ENCODE results near the gene NANOS2.

Gene NANOS2

DNA sequence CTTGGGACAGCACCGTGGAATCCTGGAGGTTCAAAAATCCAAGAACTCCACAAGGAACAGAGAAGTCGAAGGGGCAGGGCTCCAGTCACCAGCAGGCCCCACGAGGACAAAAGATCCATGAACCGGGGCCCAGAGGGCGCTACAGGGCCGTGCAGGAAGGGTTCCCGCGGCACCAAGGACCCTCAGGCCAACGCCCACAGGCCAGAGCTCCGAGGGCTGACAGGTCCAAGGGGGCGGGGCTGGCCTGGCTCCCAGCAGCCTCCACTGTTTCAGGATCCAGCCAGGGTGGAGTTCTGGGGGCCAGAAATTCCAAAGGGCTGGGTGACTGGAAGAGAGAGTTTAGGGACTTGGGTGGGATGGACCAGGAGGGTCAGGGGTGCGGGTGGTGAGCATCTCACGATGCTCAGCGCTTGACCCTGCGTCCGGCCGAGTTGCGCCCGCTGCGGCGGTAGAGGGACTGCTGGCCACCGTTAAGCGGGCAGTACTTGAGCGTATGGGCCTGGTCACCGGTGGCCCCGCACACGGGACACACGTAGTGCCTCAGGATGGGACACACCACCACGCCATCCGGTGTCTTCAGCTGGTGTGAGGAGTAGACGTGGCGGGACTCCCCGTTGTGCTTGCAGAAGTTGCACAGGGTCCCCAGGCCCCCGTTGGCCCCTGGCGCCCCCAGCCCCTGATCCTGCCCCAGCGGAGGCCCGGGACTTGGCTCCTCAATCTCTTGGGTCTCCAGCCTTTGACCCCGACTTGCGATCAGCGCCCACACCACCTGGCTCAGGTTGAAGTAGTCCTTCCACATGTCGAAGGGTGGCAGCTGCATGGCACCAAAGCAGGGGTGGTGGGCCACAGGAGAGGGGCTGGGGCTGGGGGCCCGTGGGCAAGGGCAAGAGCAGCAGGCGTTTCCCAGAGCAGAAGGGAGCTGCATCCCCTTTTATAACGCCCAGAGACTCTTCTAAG, at the start of gene NANOS2:
NANOS2 (minus strand) TSS at position 905 of the 957 bp plus-strand sequence; CDS start at position 820, 85 bp downstream.
- H3K9ac ChIP-seq (ENCODE audit: low read depth in 1 of 2, low read length in 2 of 2), result no peak within 1 kb of the TSS
- peaks cover 0 to 3% of the 10 kb centered on the region in 2 donors for H3K27me3 ChIP-seq (ENCODE audit: control insufficient read depth in 2 of 2, insufficient read depth in 2 of 2, low read length in 2 of 2)

DNA sequence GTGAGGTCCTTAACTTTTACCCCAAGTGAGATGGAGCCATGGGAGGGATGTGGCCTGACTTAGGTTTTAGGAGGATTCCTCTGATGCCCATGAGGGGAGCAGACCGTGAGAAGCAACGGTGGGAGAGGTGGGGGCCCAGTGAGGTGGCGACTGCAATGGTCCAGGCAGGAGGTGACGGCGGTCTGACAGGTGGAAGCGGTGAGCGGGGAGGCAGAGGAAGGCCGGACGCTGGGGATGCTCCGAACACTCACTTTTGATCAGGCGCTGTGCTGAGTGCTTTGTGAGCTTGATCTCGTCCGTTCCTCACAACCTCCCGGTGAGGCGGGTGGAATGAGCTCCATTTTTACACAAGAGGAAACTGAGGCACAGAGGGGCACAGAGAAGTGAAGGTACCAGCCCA, 47.4 kb upstream of the NANOS2 start:
- Histone ChIP-seq H3K36me3 (ENCODE audit: control insufficient read depth in 2 of 2, insufficient read depth in 2 of 2, low read length in 2 of 2) (no peaks in the 10 kb centered on the region), H3K4me1 (ENCODE audit: control insufficient read depth in 2 of 2, insufficient read depth in 2 of 2, low read length in 2 of 2) (no peaks in the 10 kb centered on the region), H3K9me3 (ENCODE audit: control insufficient read depth in 2 of 2, low read length in 2 of 2) (no peaks in the 10 kb centered on the region), H3K27ac (ENCODE audit: low read depth in 2 of 2, low read length in 2 of 2) (no peak overlapping the region), H3K27me3 (ENCODE audit: control insufficient read depth in 2 of 2, insufficient read depth in 2 of 2, low read length in 2 of 2) (peaks cover under 1 to 12% of the 10 kb centered on the region in 2 donors), H3K9ac (ENCODE audit: low read depth in 1 of 2, low read length in 2 of 2) (no peak overlapping the region), H3K4me3 (ENCODE audit: low read length in 2 of 2) (no peak overlapping the region)

More for the DNA sequence above, at the start of gene NANOS2:
- H3K4me1 ChIP-seq (ENCODE audit: control insufficient read depth in 2 of 2, insufficient read depth in 2 of 2, low read length in 2 of 2), result no peaks in the 10 kb centered on the region
- H3K36me3 ChIP-seq (ENCODE audit: control insufficient read depth in 2 of 2, insufficient read depth in 2 of 2, low read length in 2 of 2), result no peaks in the 10 kb centered on the region
- no peaks in the 10 kb centered on the region for H3K9me3 ChIP-seq (ENCODE audit: control insufficient read depth in 2 of 2, low read length in 2 of 2)
- H3K4me3 ChIP-seq (ENCODE audit: low read length in 2 of 2), result no peak within 1 kb of the TSS
- no peak within 1 kb of the TSS for H3K27ac ChIP-seq (ENCODE audit: low read depth in 2 of 2, low read length in 2 of 2)

DNA sequence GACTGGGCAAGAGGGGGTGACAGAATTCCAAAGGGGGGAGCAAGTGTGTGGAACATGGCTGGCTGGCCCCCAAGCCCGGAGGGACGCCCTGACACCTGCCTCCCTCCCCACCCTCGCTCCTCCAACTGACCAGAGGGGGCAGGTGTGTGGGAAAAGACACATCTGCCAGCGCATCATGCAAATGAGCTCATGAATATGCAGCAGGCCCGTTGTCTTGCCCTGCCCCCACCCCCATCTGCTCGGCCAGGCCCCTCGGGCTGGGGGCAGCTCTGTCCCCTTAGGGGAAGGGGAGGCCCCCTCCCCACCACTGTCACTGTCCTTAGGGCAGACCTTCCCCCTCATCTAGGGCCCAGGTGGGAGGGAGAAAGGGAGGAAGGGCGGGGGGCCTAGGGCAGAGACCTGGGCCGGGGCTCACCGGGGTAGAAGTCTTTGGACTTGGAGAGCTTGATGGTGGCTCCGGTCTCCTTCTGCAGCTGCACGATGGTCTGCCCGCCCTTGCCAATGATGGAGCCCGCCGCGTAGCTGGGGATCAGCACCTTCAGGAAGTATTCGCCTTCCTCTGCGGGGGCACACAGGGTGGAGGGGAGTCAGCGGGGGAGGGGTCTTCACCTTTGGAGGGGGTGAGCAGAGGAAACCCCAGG, 46.1 kb upstream of the NANOS2 start:
- no peaks in the 10 kb centered on the region for H3K36me3 ChIP-seq (ENCODE audit: control insufficient read depth in 2 of 2, insufficient read depth in 2 of 2, low read length in 2 of 2)
- no peak overlapping the region for H3K4me3 ChIP-seq (ENCODE audit: low read length in 2 of 2)
- peaks cover 0 to 12% of the 10 kb centered on the region in 2 donors for H3K27me3 ChIP-seq (ENCODE audit: control insufficient read depth in 2 of 2, insufficient read depth in 2 of 2, low read length in 2 of 2)
- no peak overlapping the region for H3K9ac ChIP-seq (ENCODE audit: low read depth in 1 of 2, low read length in 2 of 2)
- no peaks in the 10 kb centered on the region for H3K9me3 ChIP-seq (ENCODE audit: control insufficient read depth in 2 of 2, low read length in 2 of 2)
- H3K27ac ChIP-seq (ENCODE audit: low read depth in 2 of 2, low read length in 2 of 2), result no peak overlapping the region
- no peaks in the 10 kb centered on the region for H3K4me1 ChIP-seq (ENCODE audit: control insufficient read depth in 2 of 2, insufficient read depth in 2 of 2, low read length in 2 of 2)

- H3K4me1 ChIP-seq (ENCODE audit: control insufficient read depth in 2 of 2, insufficient read depth in 2 of 2, low read length in 2 of 2), result no peaks in the 10 kb centered on the region
- no peaks in the 10 kb centered on the region for H3K9me3 ChIP-seq (ENCODE audit: control insufficient read depth in 2 of 2, low read length in 2 of 2)
- no peaks in the 10 kb centered on the region for H3K36me3 ChIP-seq (ENCODE audit: control insufficient read depth in 2 of 2, insufficient read depth in 2 of 2, low read length in 2 of 2)
- no peak overlapping the region for H3K9ac ChIP-seq (ENCODE audit: low read depth in 1 of 2, low read length in 2 of 2)
- H3K4me3 ChIP-seq (ENCODE audit: low read length in 2 of 2), result no peak overlapping the region
- no peak overlapping the region for H3K27ac ChIP-seq (ENCODE audit: low read depth in 2 of 2, low read length in 2 of 2)
- peaks cover 0 to 12% of the 10 kb centered on the region in 2 donors for H3K27me3 ChIP-seq (ENCODE audit: control insufficient read depth in 2 of 2, insufficient read depth in 2 of 2, low read length in 2 of 2)
Observed at GRCh38 chr19:45959517-45960025, 45.0 kb upstream of the NANOS2 start.

- Histone ChIP-seq H3K4me3 (ENCODE audit: low read length in 2 of 2) (no peak overlapping the region), H3K36me3 (ENCODE audit: control insufficient read depth in 2 of 2, insufficient read depth in 2 of 2, low read length in 2 of 2) (no peaks in the 10 kb centered on the region), H3K27me3 (ENCODE audit: control insufficient read depth in 2 of 2, insufficient read depth in 2 of 2, low read length in 2 of 2) (peaks cover 0 to 12% of the 10 kb centered on the region in 2 donors), H3K9ac (ENCODE audit: low read depth in 1 of 2, low read length in 2 of 2) (no peak overlapping the region), H3K27ac (ENCODE audit: low read depth in 2 of 2, low read length in 2 of 2) (no peak overlapping the region), H3K9me3 (ENCODE audit: control insufficient read depth in 2 of 2, low read length in 2 of 2) (no peaks in the 10 kb centered on the region), H3K4me1 (ENCODE audit: control insufficient read depth in 2 of 2, insufficient read depth in 2 of 2, low read length in 2 of 2) (no peaks in the 10 kb centered on the region)
Observed at GRCh38 chr19:45958769-45959516, 44.4 kb upstream of the NANOS2 start.

GRCh38 chr19:45958320-45958719, 43.7 kb upstream of the NANOS2 start:
- peaks cover 0 to under 1% of the 10 kb centered on the region in 2 donors for H3K4me1 ChIP-seq (ENCODE audit: control insufficient read depth in 2 of 2, insufficient read depth in 2 of 2, low read length in 2 of 2)

GRCh38 chr19:45955905-45956608, 41.5 kb upstream of the NANOS2 start:
- no peak overlapping the region for H3K27ac ChIP-seq (ENCODE audit: low read depth in 2 of 2, low read length in 2 of 2)
- H3K4me1 ChIP-seq (ENCODE audit: control insufficient read depth in 2 of 2, insufficient read depth in 2 of 2, low read length in 2 of 2), result peaks cover 0 to 4% of the 10 kb centered on the region in 2 donors

More at GRCh38 chr19:45958320-45958719, 43.7 kb upstream of the NANOS2 start:
- Histone ChIP-seq H3K27ac (ENCODE audit: low read depth in 2 of 2, low read length in 2 of 2) (no peak overlapping the region), H3K9ac (ENCODE audit: low read depth in 1 of 2, low read length in 2 of 2) (no peak overlapping the region), H3K4me3 (ENCODE audit: low read length in 2 of 2) (no peak overlapping the region), H3K36me3 (ENCODE audit: control insufficient read depth in 2 of 2, insufficient read depth in 2 of 2, low read length in 2 of 2) (no peaks in the 10 kb centered on the region), H3K27me3 (ENCODE audit: control insufficient read depth in 2 of 2, insufficient read depth in 2 of 2, low read length in 2 of 2) (peaks cover 0 to 12% of the 10 kb centered on the region in 2 donors), H3K9me3 (ENCODE audit: control insufficient read depth in 2 of 2, low read length in 2 of 2) (no peaks in the 10 kb centered on the region)

GRCh38 chr19:45954156-45954555, 39.6 kb upstream of the NANOS2 start:
- Histone ChIP-seq H3K27me3 (ENCODE audit: control insufficient read depth in 2 of 2, insufficient read depth in 2 of 2, low read length in 2 of 2) (peaks cover 2 to 9% of the 10 kb centered on the region in 2 donors), H3K9me3 (ENCODE audit: control insufficient read depth in 2 of 2, low read length in 2 of 2) (no peaks in the 10 kb centered on the region), H3K4me1 (ENCODE audit: control insufficient read depth in 2 of 2, insufficient read depth in 2 of 2, low read length in 2 of 2) (peaks cover 0 to 4% of the 10 kb centered on the region in 2 donors), H3K36me3 (ENCODE audit: control insufficient read depth in 2 of 2, insufficient read depth in 2 of 2, low read length in 2 of 2) (no peaks in the 10 kb centered on the region), H3K27ac (ENCODE audit: low read depth in 2 of 2, low read length in 2 of 2) (no peak overlapping the region), H3K4me3 (ENCODE audit: low read length in 2 of 2) (no peak overlapping the region), H3K9ac (ENCODE audit: low read depth in 1 of 2, low read length in 2 of 2) (no peak overlapping the region)

More at GRCh38 chr19:45955905-45956608, 41.5 kb upstream of the NANOS2 start:
- Histone ChIP-seq H3K4me3 (ENCODE audit: low read length in 2 of 2) (no peak overlapping the region), H3K27me3 (ENCODE audit: control insufficient read depth in 2 of 2, insufficient read depth in 2 of 2, low read length in 2 of 2) (peaks cover 2 to 9% of the 10 kb centered on the region in 2 donors), H3K36me3 (ENCODE audit: control insufficient read depth in 2 of 2, insufficient read depth in 2 of 2, low read length in 2 of 2) (no peaks in the 10 kb centered on the region), H3K9ac (ENCODE audit: low read depth in 1 of 2, low read length in 2 of 2) (no peak overlapping the region), H3K9me3 (ENCODE audit: control insufficient read depth in 2 of 2, low read length in 2 of 2) (no peaks in the 10 kb centered on the region)

- H3K36me3 ChIP-seq (ENCODE audit: control insufficient read depth in 2 of 2, insufficient read depth in 2 of 2, low read length in 2 of 2), result no peaks in the 10 kb centered on the region
- no peak overlapping the region for H3K27ac ChIP-seq (ENCODE audit: low read depth in 2 of 2, low read length in 2 of 2)
- H3K27me3 ChIP-seq (ENCODE audit: control insufficient read depth in 2 of 2, insufficient read depth in 2 of 2, low read length in 2 of 2), result peaks cover 2 to 6% of the 10 kb centered on the region in 2 donors
- peaks cover 0 to 4% of the 10 kb centered on the region in 2 donors for H3K4me1 ChIP-seq (ENCODE audit: control insufficient read depth in 2 of 2, insufficient read depth in 2 of 2, low read length in 2 of 2)
- H3K9me3 ChIP-seq (ENCODE audit: control insufficient read depth in 2 of 2, low read length in 2 of 2), result no peaks in the 10 kb centered on the region
- no peak overlapping the region for H3K4me3 ChIP-seq (ENCODE audit: low read length in 2 of 2)
- H3K9ac ChIP-seq (ENCODE audit: low read depth in 1 of 2, low read length in 2 of 2), result no peak overlapping the region
Observed at GRCh38 chr19:45953676-45954075, 39.1 kb upstream of the NANOS2 start.
